GM12892 (cell line): ENCODE data around the gene ETNPPL.

Experiments used
- DNase-seq: peaks from one replicate; pipeline ENCODE4 v3.0.0; 2011; ENCODE audit not compliant: insufficient read length
- FAIRE-seq: peaks from 2 replicates; lab custom pipeline; 2011; peaks lifted over from hg19 to GRCh38; lab: Jason Lieb, UNC
- POLR2A ChIP-seq: IDR thresholded peaks from 2 replicates; pipeline ENCODE4 v1.6.1; 2011; ENCODE audit warnings: low read depth, low read length, control low read depth
- POLR2AphosphoS5 ChIP-seq: IDR thresholded peaks from 2 replicates; pipeline ENCODE4 v1.6.1; 2011; ENCODE audit warnings: low read depth, low read length, control low read depth
- TAF1 ChIP-seq: IDR thresholded peaks from 2 replicates; pipeline ENCODE4 v1.6.1; 2011; ENCODE audit warnings: low read depth, mild to moderate bottlenecking, control low read depth, low read length, borderline replicate concordance

Gene ETNPPL

DNA sequence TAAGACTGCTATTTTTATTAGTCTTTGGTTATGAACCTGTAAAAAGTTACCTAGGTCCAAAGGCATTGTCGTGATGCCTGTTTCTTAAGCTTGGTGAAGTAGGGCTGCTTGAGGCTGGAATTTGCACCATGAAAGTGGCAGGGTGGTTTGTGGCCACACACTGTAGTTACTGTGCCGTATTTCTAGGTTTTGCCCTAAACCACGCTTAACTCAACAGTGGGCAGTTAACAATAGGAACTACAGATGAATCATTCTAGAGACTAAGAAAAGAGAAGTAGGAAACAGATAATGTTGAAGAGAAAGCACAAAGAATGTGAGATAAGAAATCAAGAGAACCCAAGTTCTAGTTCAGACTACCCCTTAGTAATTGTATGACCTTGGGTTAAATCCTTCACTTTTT, 11.5 kb downstream of the ETNPPL start:
- FAIRE-seq (no peak), DNase-seq (no peak)
- TF ChIP-seq POLR2A: no peak
- TF ChIP-seq TAF1: no peak
- no peak for TF ChIP-seq POLR2AphosphoS5

DNA sequence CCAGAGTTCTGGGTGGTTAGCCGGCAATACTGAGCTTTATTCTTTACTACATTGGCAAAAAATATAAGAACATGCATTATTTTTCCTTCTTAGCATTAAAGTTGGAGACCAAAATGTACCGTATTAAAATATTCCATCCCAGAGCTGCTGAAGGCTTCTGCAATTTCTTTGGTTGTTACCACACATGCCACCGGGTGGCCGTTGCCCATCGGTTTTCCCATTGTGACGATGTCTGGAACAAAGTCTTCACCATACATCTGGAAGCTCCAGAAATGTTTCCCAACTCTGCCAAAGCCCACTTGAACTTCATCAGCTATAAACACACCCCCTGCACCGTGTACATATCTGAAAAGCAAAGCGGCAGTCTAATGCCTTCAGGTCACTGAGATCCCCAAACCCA, 13.7 kb downstream of the ETNPPL start:
- TF ChIP-seq POLR2A (no peak), POLR2AphosphoS5 (no peak), TAF1 (no peak)
- DNase-seq: no peak
- FAIRE-seq: no peak

DNA sequence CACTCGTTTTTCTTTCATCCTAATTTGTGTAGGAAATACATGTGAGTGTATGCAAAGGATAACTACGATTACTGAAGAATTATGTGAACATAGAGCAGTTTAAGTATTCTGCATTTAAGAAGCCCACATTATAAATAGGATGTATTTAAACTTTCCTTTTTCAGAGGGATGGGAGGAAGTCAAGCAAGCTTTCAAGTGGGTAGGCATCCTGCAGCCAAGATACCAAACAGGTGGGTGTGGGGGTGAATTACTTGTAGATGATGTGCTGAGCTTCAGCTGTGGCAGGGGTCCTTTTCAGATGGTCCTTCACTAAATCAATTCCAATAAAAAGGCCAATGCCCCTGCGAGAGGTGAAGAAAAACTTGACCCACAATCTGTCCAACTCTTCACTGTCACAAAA, 16.3 kb downstream of the ETNPPL start:
- FAIRE-seq (no peak), DNase-seq (no peak)
- TF ChIP-seq TAF1 (no peak), POLR2AphosphoS5 (no peak)

GRCh38 chr4:108744307-108744706, 18.5 kb downstream of the ETNPPL start:
- no peak for FAIRE-seq
- no peak for TF ChIP-seq TAF1
- no peak for TF ChIP-seq POLR2A
- TF ChIP-seq POLR2AphosphoS5: no peak

DNA sequence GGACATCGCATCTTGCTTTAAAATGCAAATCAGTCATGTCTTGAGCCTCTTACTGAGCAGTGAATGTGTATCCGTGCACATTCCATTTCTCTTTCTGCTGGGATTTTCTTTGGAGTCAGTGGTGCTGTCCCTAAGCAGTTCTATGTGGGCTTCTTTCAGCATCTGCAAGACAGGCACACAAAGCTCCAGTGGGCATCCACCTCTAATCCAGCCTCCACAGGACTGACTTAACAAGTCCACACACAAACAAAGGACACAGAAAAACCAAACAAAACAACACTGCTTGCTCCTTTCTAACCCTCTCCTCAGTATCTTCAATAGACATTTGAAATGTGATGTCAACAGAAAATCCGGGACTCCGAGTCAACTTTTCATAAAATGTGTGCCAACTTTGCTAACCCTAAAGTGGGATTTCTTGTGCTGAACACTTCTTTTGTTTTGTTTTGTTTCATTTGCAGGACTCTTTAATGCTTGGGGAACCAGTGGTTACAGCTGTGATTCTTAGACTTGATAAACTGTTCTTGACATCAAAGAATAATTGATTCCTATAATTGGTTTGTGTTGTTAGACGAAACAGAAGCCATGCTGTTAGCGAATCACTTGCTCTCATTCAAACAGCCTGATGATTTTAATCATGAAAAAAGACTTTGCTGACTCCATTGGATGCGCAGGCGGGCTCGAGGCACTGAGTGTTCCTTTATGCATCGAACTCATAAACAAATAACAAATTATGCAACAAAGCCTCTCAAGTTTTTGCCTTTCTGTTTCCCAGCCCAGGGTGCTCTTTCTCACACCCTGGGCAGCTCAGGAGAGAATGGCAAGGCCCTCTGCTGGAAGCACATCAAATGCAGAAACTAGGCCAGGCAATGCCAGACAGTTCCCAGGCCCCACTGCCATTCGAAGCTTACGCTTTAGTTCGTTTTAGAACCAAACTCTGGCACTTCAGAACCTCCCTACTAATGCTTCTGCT, 20.1 kb downstream of the ETNPPL start:
- no peak for DNase-seq
- TF ChIP-seq TAF1 (no peak), POLR2A (no peak), POLR2AphosphoS5 (no peak)

More at GRCh38 chr4:108744307-108744706, 18.5 kb downstream of the ETNPPL start:
- DNase-seq: no peak

DNA sequence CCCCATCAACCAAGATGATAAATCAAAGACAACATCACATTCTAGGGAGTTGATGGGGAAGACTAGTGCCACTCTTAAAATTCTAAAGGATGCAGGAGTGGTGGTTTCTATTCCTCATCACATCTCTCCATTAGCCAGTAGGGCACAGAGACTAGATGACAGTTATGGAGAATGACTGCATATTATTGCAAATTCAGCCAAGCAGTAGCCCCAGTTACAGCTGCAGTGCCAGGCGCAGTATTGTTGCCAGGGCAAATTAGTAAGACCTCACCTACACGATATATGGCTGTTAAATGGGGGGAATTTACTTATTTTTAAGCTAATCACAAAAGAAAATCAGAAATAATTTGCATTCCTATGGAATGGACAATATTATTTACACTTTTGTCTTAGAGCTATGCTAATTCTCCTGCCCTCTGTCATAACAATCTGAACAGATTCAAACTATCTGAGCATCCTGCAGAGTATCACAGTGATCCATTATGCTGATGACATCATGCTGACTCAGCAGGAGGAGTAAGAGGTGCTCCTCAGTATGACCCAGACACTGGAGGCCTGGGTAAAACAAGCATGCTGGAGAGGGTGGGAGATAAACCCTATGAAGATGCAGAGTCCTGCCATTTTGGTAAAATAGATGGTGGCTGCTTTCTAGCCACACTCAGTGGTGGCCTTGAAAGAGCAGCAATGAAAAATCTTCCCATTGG, 24.7 kb downstream of the ETNPPL start:
- TF ChIP-seq TAF1 (no peak), POLR2A (no peak), POLR2AphosphoS5 (no peak)
- FAIRE-seq: no peak
- no peak for DNase-seq

More for the DNA sequence above, 20.1 kb downstream of the ETNPPL start:
- no peak for FAIRE-seq

DNA sequence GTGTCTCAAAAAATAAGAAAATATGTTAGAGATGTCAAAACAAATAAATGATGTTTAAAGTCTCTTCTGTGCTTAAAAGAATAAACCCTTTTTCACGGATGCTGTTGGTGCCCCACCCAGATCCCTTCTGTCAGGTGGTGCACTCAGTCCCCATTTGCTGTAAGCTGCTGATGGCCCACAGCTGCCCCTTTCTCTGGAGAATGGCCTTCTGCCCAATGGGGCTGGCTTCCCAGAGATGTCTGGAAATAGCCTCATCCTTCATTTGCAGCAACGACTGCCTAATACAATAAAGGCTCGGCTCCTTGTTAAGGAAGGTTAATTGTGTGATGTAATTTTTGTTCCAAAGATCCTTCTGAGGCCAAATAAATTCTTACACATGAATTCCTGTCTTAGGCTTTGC, 31.8 kb downstream of the ETNPPL start:
- FAIRE-seq (no peak), DNase-seq (no peak)
- TF ChIP-seq TAF1 (no peak), POLR2A (no peak), POLR2AphosphoS5 (no peak)

- FAIRE-seq (no peak), DNase-seq (no peak)
- TF ChIP-seq TAF1 (no peak), POLR2AphosphoS5 (no peak), POLR2A (no peak)
Observed at GRCh38 chr4:108730579-108730978, 32.3 kb downstream of the ETNPPL start.

- FAIRE-seq: no peak
- TF ChIP-seq TAF1 (no peak), POLR2AphosphoS5 (no peak), POLR2A (no peak)
Observed at GRCh38 chr4:108729731-108730130, 33.1 kb downstream of the ETNPPL start.

GRCh38 chr4:108725457-108725856, 37.4 kb downstream of the ETNPPL start:
- DNase-seq (no peak), FAIRE-seq (no peak)
- TF ChIP-seq POLR2A (no peak), TAF1 (no peak), POLR2AphosphoS5 (no peak)

More at GRCh38 chr4:108729731-108730130, 33.1 kb downstream of the ETNPPL start:
- DNase-seq: no peak

GRCh38 chr4:108717386-108717785, 45.5 kb downstream of the ETNPPL start:
- FAIRE-seq (no peak), DNase-seq (no peak)
- TF ChIP-seq POLR2A: no peak
- TF ChIP-seq POLR2AphosphoS5: no peak
- TF ChIP-seq TAF1: no peak

- no peak for FAIRE-seq
- TF ChIP-seq POLR2AphosphoS5 (no peak), POLR2A (no peak), TAF1 (no peak)
Observed at GRCh38 chr4:108716340-108716739, 46.5 kb downstream of the ETNPPL start.

More at GRCh38 chr4:108716340-108716739, 46.5 kb downstream of the ETNPPL start:
- no peak for DNase-seq
